SK-N-SH (cell line): ENCODE data around the gene GNB1L.

Experiments used
- CTCF ChIP-seq: fragments of 200-600 bp; sonication (generic); IDR thresholded peaks from 2 replicates; pipeline ENCODE4 v1.6.1; 2017; ENCODE audit warnings: antibody characterized with exemption, mild to moderate bottlenecking, moderate library complexity
- ELF1 ChIP-seq: IDR thresholded peaks from 2 replicates; pipeline ENCODE4 v1.4.0; 2012
- EP300 ChIP-seq, 2 experiments: IDR thresholded peaks; 2 replicates each; pipeline versions ENCODE4 v1.4.0 to v1.6.1; 2012; ENCODE audit warnings: borderline replicate concordance in 1 of 2, low read depth in 1 of 2, low read length in 1 of 2
- RXRA ChIP-seq: IDR thresholded peaks from 2 replicates; pipeline ENCODE4 v1.4.0; 2012; ENCODE audit warnings: low read depth, mild to moderate bottlenecking, borderline replicate concordance
- USF1 ChIP-seq: IDR thresholded peaks from 2 replicates; pipeline ENCODE4 v1.4.0; 2012; ENCODE audit warnings: low read depth, borderline replicate concordance
- YY1 ChIP-seq: IDR thresholded peaks from 2 replicates; pipeline ENCODE4 v1.4.0; 2012; ENCODE audit warnings: low read depth, mild to moderate bottlenecking

GRCh38 chr22:19789828-19790227, 64.8 kb downstream of the GNB1L start:
- TF ChIP-seq CTCF, result no peak
- TF ChIP-seq EP300 (IDR thresholded peaks at IDR 0.05; ENCODE audit: borderline replicate concordance in 1 of 2, low read depth in 1 of 2, low read length in 1 of 2), result no peak
- TF ChIP-seq RXRA, result no peak
- no peak for TF ChIP-seq ELF1
- no peak for TF ChIP-seq USF1
- TF ChIP-seq YY1, result no peak
